ENCODE measurements around the gene PELI3. TPM values are rescaled to one million over a fixed set of nuclear protein-coding genes. Genes with fewer than 3 reads are reported as not detected.

The PELI3 gene
- total and polyA plus RNA-seq, 2 donors (not counting 1 experiment from before 2014, with no cell fraction given) = 3.2 to 15.6 TPM

GRCh38 chr11:66465373-66466224 is 1.1 kb upstream of the PELI3 start:
- Histone ChIP-seq H3K36me3 (replicated peaks in 1 of 2; ENCODE audit: control extremely low read depth in 1 of 2, control insufficient read depth in 1 of 2, extremely low read depth in 1 of 2, insufficient read depth in 2 of 2, low read length in 1 of 2) (no peaks in the 10 kb centered on the region), H3K27me3 (replicated peaks in 1 of 4; ENCODE audit: control extremely low read depth in 1 of 4, control insufficient read depth in 3 of 4, insufficient read depth in 4 of 4, low read length in 3 of 4) (no peaks in the 10 kb centered on the region), H3K9ac (ENCODE audit: low read length) (peak overlapping the region; percentile 73), H3K9me3 (ENCODE audit: control extremely low read depth in 1 of 3, control insufficient read depth in 2 of 3, insufficient read depth in 1 of 3, low read length in 2 of 3) (peaks cover 0 to 4% (median 0%) of the 10 kb centered on the region in 3 donors), H3K4me3 (ENCODE audit: control extremely low read depth in 1 of 5, extremely low read depth in 1 of 5, insufficient read depth in 1 of 5, low read depth in 2 of 5, low read length in 4 of 5) (peak overlapping the region in 4 of 5 experiments; percentile 63 to 82 (median 73)), H3K79me2 (ENCODE audit: control insufficient read depth, insufficient read depth, low read length) (peaks cover 4% of the 10 kb centered on the region), H4K20me1 (ENCODE audit: control insufficient read depth, insufficient read depth, low read length, poor library complexity, severe bottlenecking) (no peaks in the 10 kb centered on the region), H3K4me1 (ENCODE audit: control insufficient read depth in 2 of 2, insufficient read depth in 2 of 2, low read length in 2 of 2) (peaks cover 35 to 40% of the 10 kb centered on the region in 2 donors), H3K27ac (ENCODE audit: low read length in 2 of 2) (peak overlapping the region; percentile 81 to 84), H2AFZ (ENCODE audit: insufficient read depth, low read depth, low read length, poor library complexity, severe bottlenecking) (peak overlapping the region; percentile 80), H3K4me2 (replicated peaks; ENCODE audit: low read depth, low read length, poor library complexity, severe bottlenecking) (peak overlapping the region; percentile 86)
- ATAC-seq (ENCODE audit: low read depth) = no peak
- peak overlapping the region; percentile 89 for H3K27ac Mint-ChIP-seq
- intact Hi-C loops (cut with micrococcal nuclease) = loop anchor here (1.0 to 5.0 kb wide), 8 partner anchors 15 to 279 kb away; partner anchors contain the start of genes ACTN3, BBS1, DPP3 and RBM4B
- H3K9me3 Mint-ChIP-seq (ENCODE audit: insufficient read depth) = peaks cover 3% of the 10 kb centered on the region
- WGBS (ENCODE audit: insufficient coverage) = 19% methylated on average over 13 of the region's 19 CpGs
- H3K4me1 Mint-ChIP-seq = peaks cover 36% of the 10 kb centered on the region
- TF ChIP-seq CTCF (IDR thresholded peaks at IDR 0.05) (no peak), EZH2 (IDR thresholded peaks at IDR 0.05; ENCODE audit: borderline replicate concordance, insufficient read depth, low read depth, low read length, poor library complexity, severe bottlenecking) (no peak)
- H3K27me3 Mint-ChIP-seq = no peaks in the 10 kb centered on the region
- ChIA-PET POLR2A (interaction anchor here (1.3 to 2.6 kb wide), 5 partner anchors 7 to 213 kb away, joined by 4 to 18 read pairs (median 8); partner anchors contain the start of genes BBS1, DPP3, MRPL11 and RBM4B), CTCF (interaction anchor here (1.0 to 5.8 kb wide), 7 partner anchors 14 to 153 kb away, joined by 3 to 41 read pairs (median 4); partner anchors contain the start of genes DPP3 and MRPL11)
- H3K4me3 Mint-ChIP-seq = peak overlapping the region; percentile 95
- DNase-seq = peak; percentile 51
